Uterus (tissue), 2 donors: Measurements from ENCODE around the gene ATF6.

Experiments used
- POLR2A ChIP-seq, 2 donors: fragments of 450-650 bp; IDR thresholded peaks; one replicate each; pipeline ENCODE4 v1.6.1; 2016; ENCODE audit warnings: antibody characterized with exemption in 2 of 2, mild to moderate bottlenecking in 1 of 2, moderate library complexity in 1 of 2
- TF ChIP-seq, protein P1 (sequence below), 4 experiments: fragments of 200-600 bp in 2 of 4; fragments of 450-650 bp in 2 of 4; sonication (generic) in 2 of 4; IDR thresholded peaks; one replicate each; pipeline ENCODE4 v1.5.1; 2016 to 2019; ENCODE audit warnings: antibody characterized with exemption in 4 of 4, mild to moderate bottlenecking in 2 of 4, moderate library complexity in 1 of 4

DNA sequence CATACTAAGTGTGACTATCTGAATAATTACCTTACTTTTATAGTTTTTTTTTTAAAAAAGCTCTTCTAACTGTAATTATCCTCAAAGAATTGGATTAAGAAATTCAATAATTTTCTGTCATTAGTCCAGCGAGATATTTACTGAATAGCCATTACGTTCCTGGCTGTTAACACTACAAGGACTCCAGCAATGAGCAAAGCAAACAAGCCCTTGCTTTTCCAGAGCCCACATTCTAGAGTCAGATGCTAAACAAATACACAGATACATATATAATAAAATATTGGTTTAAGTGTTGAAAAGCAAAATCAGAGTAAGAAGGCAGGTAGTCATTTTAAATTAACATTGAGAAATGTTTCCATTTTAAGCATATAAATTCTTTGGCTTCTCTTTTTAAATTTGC lies 118.4 kb downstream of the ATF6 start:
- TF ChIP-seq, protein P1, sequence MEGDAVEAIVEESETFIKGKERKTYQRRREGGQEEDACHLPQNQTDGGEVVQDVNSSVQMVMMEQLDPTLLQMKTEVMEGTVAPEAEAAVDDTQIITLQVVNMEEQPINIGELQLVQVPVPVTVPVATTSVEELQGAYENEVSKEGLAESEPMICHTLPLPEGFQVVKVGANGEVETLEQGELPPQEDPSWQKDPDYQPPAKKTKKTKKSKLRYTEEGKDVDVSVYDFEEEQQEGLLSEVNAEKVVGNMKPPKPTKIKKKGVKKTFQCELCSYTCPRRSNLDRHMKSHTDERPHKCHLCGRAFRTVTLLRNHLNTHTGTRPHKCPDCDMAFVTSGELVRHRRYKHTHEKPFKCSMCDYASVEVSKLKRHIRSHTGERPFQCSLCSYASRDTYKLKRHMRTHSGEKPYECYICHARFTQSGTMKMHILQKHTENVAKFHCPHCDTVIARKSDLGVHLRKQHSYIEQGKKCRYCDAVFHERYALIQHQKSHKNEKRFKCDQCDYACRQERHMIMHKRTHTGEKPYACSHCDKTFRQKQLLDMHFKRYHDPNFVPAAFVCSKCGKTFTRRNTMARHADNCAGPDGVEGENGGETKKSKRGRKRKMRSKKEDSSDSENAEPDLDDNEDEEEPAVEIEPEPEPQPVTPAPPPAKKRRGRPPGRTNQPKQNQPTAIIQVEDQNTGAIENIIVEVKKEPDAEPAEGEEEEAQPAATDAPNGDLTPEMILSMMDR (IDR thresholded peaks at IDR 0.05): no peak
- TF ChIP-seq POLR2A (IDR thresholded peaks at IDR 0.05): no peak
